GM10248 (cell line): ENCODE measurements around the gene PTPRG.

Experiments used
- CTCF ChIA-PET: fragments of 300-600 bp; sonication (Branson Sonifier 250); formaldehyde crosslinking; extraction: SDS; loops from one replicate; lab custom pipeline; 2021; ENCODE audit warnings: antibody characterized with exemption; lab: Yijun Ruan, JAX
- POLR2A ChIA-PET: fragments of 350-650 bp; sonication (Branson Sonifier 250); formaldehyde crosslinking; extraction: SDS; loops from one replicate; lab custom pipeline; 2020; ENCODE audit warnings: antibody characterized with exemption; lab: Yijun Ruan, JAX
- DNase-seq: peaks from one replicate; pipeline ENCODE4 v3.0.0; 2012; ENCODE audit errors: extremely low spot score
- CTCF ChIP-seq: IDR thresholded peaks from 2 replicates; pipeline ENCODE4 v1.5.1; 2012; ENCODE audit warnings: mild to moderate bottlenecking, low read depth; ENCODE audit errors: extremely low read depth, missing control alignments, control extremely low read depth

The PTPRG gene

DNA sequence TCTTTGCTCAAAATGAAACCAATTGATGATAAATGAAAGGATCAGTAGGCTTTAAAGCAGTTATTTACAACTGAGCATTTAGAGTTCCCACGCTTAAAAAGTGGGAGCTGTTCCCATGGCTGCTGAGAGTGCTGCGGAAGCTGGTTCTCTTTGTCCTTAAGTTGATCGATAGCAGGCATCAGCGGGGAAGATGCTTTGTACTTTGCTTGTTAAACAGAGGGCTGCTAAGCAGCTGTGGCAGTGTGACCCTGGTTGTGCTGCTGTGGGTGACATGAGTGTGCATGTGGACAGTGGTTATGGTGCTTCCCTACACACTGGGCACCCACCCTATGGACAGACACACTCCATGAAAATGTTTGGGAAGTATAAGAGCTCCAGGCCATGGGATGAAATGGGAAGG is 96.3 kb downstream of the PTPRG start:
- ChIA-PET POLR2A (no interaction called here), CTCF (interaction anchor here (1.2 kb wide), 2 partner anchors 9 to 13 kb away, joined by 3 read pairs; no protein-coding TSS in a partner anchor)
- TF ChIP-seq CTCF, result no peak
- no peak for DNase-seq

- ChIA-PET POLR2A (no interaction called here), CTCF (no interaction called here)
- DNase-seq, result no peak
- no peak for TF ChIP-seq CTCF
Measured at GRCh38 chr3:61662861-61663260, 101.5 kb downstream of the PTPRG start.

GRCh38 chr3:61663356-61664104 is 102.2 kb downstream of the PTPRG start:
- ChIA-PET CTCF (no interaction called here), POLR2A (no interaction called here)
- no peak for TF ChIP-seq CTCF

GRCh38 chr3:61664105-61664482 is 102.7 kb downstream of the PTPRG start:
- CTCF ChIA-PET, result no interaction called here

More at GRCh38 chr3:61663356-61664104, 102.2 kb downstream of the PTPRG start:
- DNase-seq, result no peak

DNA sequence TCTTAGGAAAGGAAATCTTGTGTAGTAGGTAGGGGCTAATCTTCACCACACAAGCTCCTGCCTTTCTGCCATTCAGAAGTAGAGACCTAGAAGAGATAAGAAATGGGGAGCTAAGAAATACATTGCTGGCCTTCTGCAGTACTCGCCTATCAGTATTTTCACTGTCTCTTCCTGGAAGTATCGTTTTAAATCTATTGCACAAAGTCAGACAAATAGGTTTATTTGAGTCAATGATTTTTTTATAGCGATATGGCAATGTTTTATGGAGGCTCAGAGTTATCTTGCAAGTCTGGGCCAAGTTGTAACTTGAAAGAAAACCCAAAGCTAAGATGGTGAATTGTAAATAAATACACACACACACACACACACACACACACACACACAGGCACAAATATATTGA is 103.8 kb downstream of the PTPRG start:
- no peak for DNase-seq
- POLR2A ChIA-PET, result no interaction called here
- CTCF ChIA-PET, result no interaction called here
- no peak for TF ChIP-seq CTCF

More at GRCh38 chr3:61664105-61664482, 102.7 kb downstream of the PTPRG start:
- POLR2A ChIA-PET, result no interaction called here
- TF ChIP-seq CTCF, result no peak
- no peak for DNase-seq

DNA sequence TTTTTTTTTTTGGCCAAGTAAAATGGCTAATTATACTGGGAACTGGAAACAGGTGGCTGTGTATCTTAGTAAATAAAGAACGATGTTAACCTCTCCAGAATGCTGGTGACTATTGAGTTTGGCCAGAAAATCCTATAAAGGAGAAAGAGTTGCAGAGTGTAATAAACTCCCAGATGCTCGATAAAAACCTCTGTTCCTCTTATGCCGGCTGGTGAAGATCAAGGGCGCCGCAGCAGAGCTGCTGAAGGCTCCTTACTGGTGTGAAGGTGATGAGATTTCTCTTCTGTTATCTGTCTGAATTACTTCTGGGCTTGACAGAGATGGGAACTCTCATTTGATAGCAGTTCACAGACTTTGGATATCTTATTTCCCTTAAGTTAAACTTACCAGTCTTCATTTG is 104.6 kb downstream of the PTPRG start:
- DNase-seq, result no peak
- ChIA-PET CTCF (no interaction called here), POLR2A (no interaction called here)
- TF ChIP-seq CTCF, result no peak
